ENCODE measurements around the gene CCDC110. TPM values are rescaled to one million over a fixed set of nuclear protein-coding genes. Genes with fewer than 3 reads are reported as not detected.

The CCDC110 gene
- total and polyA plus RNA-seq, 9 of the 15 experiments (the other 6 are each of a cell fraction or from before 2014, with no cell fraction given), result 0.04 to 0.35 (median 0.07) TPM; not detected in 4

GRCh38 chr4:185395956-185396723 is 75.4 kb downstream of the CCDC110 start (continued):
- TF ChIP-seq ZMIZ1 (IDR thresholded peaks at IDR 0.05; ENCODE audit: low read depth in 2 of 2, low read length in 2 of 2) (no peak), MXD1 (CRISPR knock-in tag; IDR thresholded peaks at IDR 0.05; ENCODE audit: borderline replicate concordance, poor library complexity, severe bottlenecking) (peak; percentile 38), E2F4 (CRISPR knock-in tag; IDR thresholded peaks at IDR 0.05; ENCODE audit: low read depth) (no peak), ZNF551 (CRISPR knock-in tag; IDR thresholded peaks at IDR 0.05) (no peak), USF2 (CRISPR knock-in tag; IDR thresholded peaks at IDR 0.05) (peak; percentile 50; the same call in 1 of the 2 replicates), SLC30A9 (CRISPR knock-in tag; IDR thresholded peaks at IDR 0.05) (no peak), THRA (IDR thresholded peaks at IDR 0.05) (no peak), ADNP (tag; IDR thresholded peaks at IDR 0.05) (no peak), FOXK2 (conservative IDR thresholded peaks at IDR 0.05 in 1 of 2, IDR thresholded peaks at IDR 0.05 in 1 of 2; ENCODE audit: low read depth in 2 of 2) (peak; percentile 97 to 98; a peak in 3 of 4 replicates), BCOR (IDR thresholded peaks at IDR 0.05) (peak; percentile 49; the same call in 1 of the 2 replicates), COPS2 (conservative IDR thresholded peaks at IDR 0.05) (no peak), STAT5B (CRISPR knock-in tag; IDR thresholded peaks at IDR 0.05) (no peak), KAT7 (CRISPR knock-in tag; IDR thresholded peaks at IDR 0.05; ENCODE audit: borderline replicate concordance) (no peak; the same call in 1 of the 2 replicates), CBFA2T2 (conservative IDR thresholded peaks at IDR 0.05) (no peak), ZNF316 (IDR thresholded peaks at IDR 0.05) (0 out of 2 replicates have a peak, but pooled peaks have one; percentile 2), SRF (CRISPR knock-in tag; IDR thresholded peaks at IDR 0.05) (0 out of 4 replicates have a peak, but pooled peaks of 1 of the 2 experiments have one; percentile 2), SIRT6 (IDR thresholded peaks at IDR 0.05; ENCODE audit: low read depth, low read length) (no peak), TCF3 (CRISPR knock-in tag; IDR thresholded peaks at IDR 0.05) (no peak; the same call in 1 of the 2 replicates), POLR2B (IDR thresholded peaks at IDR 0.05; ENCODE audit: low read depth, partially characterized antibody) (peak; percentile 70)

Measured in K562 (cell line).